CMK (cell line): ENCODE results near the gene SEC16A.
A peak's percentile ranks its signal among the peaks of the same experiment; 100 is the strongest.
"Not testable (repeated sequence)": the region's sequence is repeated elsewhere in the genome, so short reads cannot be mapped to it uniquely, and the experiment has no call there.

Experiments
- DNase-seq: peaks from one replicate; pipeline ENCODE4 v3.0.0-alpha.2; 2010; ENCODE audit warnings: low read depth

Gene SEC16A

GRCh38 chr9:136419092-136419420 lies 63.8 kb downstream of the SEC16A start:
- DNase-seq, result no peak

GRCh38 chr9:136418182-136419091 lies 64.4 kb downstream of the SEC16A start:
- DNase-seq, result no peak

- DNase-seq, result no peak
Observed at GRCh38 chr9:136416914-136417313, 65.9 kb downstream of the SEC16A start.

GRCh38 chr9:136416427-136416826 lies 66.4 kb downstream of the SEC16A start:
- DNase-seq, result no peak

- DNase-seq, result no peak
Observed at GRCh38 chr9:136412962-136413361, 69.9 kb downstream of the SEC16A start.

GRCh38 chr9:136411378-136411777 lies 71.5 kb downstream of the SEC16A start:
- DNase-seq, result no peak

GRCh38 chr9:136410500-136411287 lies 72.1 kb downstream of the SEC16A start, which contains the start of the genes ENTR1 and PMPCA:
Gene ENTR1, minus strand, starts transcription at chr9:136410614. Its CDS starts 217 bp downstream, at chr9:136410397.
Gene PMPCA, plus strand, starts transcription at chr9:136410658. Its CDS starts 11 bp downstream, at chr9:136410669.
- DNase-seq, result peak; percentile 81

- DNase-seq, result peak; percentile 7
Observed at GRCh38 chr9:136409557-136410455, 73.0 kb downstream of the SEC16A start.

- DNase-seq, result no peak
Observed at GRCh38 chr9:136407911-136408310, 74.9 kb downstream of the SEC16A start.

GRCh38 chr9:136407061-136407460 lies 75.8 kb downstream of the SEC16A start:
- not testable (repeated sequence) for DNase-seq

GRCh38 chr9:136405904-136406303 lies 76.9 kb downstream of the SEC16A start:
- DNase-seq, result not testable (repeated sequence)

- DNase-seq, result no peak
Observed at GRCh38 chr9:136405481-136405880, 77.4 kb downstream of the SEC16A start.

- DNase-seq, result no peak
Observed at GRCh38 chr9:136404801-136405136, 78.1 kb downstream of the SEC16A start.

GRCh38 chr9:136403915-136404800 lies 78.7 kb downstream of the SEC16A start:
- no peak for DNase-seq

- no peak for DNase-seq
Observed at GRCh38 chr9:136403538-136403914, 79.3 kb downstream of the SEC16A start.

GRCh38 chr9:136402067-136402466 lies 80.8 kb downstream of the SEC16A start:
- DNase-seq, result no peak

- no peak for DNase-seq
Observed at GRCh38 chr9:136401173-136401922, 81.5 kb downstream of the SEC16A start.

GRCh38 chr9:136400038-136400834 lies 82.6 kb downstream of the SEC16A start, which contains the start of gene SNAPC4:
Gene SNAPC4, minus strand, starts transcription at chr9:136400170. Its CDS starts 1,742 bp downstream, at chr9:136398428.
- peak; percentile 73 for DNase-seq
